ENCODE measurements around the gene RFX2.
"Not testable (repeated sequence)": the region's sequence is repeated elsewhere in the genome, so short reads cannot be mapped to it uniquely, and the experiment has no call there.

The RFX2 gene

GRCh38 chr19:6033744-6034264 is 76.5 kb downstream of the RFX2 start:
- DNase-seq = no peak

DNA sequence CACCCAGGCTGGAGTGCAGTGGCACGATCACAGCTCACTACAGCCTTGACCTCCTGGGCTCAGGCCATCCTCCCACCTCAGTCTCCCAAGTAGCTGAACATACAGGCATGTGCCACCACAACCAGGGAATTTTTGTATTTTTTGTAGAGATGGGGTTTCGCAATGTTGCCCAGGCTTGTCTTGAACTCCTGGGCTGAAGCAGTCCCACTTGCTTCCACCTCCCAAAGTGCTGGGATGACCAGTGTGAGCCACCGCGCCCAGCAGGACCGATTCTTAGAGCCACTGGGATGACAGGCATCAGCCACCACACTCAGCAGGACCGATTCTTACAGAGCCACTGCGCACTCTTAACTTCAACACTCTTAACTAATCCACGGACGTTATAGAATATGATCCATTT is 77.5 kb downstream of the RFX2 start:
- no peak for DNase-seq

DNA sequence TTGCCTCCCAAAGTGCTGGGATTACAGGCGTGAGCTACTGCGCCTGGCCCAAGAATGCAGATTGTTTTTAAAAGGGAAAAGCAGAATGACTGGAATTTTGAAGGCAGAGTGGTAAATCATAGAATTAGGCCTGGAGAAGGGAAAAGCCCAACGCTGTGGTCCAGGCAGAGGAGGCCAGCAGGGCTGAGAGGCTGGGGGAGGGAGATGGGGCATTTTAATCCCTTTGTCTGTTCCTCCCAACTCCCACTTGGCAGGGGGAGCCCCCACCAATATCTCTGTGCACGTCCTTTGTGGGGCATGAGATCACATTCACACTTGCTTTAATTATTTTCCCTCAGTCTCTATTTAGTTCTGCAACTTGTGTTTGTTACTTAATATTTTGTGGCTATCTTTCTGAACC is 77.9 kb downstream of the RFX2 start:
- no peak for DNase-seq

DNA sequence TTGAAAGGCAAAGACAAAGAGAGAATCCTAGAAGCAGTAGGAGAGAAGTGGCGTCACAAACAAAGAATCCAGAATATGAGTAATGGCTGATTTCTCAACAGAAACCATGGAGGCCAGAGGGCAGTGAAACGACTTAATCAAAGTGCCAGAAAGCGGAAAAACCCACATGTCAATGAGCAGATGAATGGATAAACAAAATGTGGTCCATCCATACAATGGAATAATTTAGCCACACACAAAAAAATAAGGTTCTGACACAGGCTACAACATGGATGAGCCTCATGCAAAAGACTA is 80.1 kb downstream of the RFX2 start:
- DNase-seq = no peak

GRCh38 chr19:6026390-6027227 is 83.7 kb downstream of the RFX2 start:
- no peak for DNase-seq

DNA sequence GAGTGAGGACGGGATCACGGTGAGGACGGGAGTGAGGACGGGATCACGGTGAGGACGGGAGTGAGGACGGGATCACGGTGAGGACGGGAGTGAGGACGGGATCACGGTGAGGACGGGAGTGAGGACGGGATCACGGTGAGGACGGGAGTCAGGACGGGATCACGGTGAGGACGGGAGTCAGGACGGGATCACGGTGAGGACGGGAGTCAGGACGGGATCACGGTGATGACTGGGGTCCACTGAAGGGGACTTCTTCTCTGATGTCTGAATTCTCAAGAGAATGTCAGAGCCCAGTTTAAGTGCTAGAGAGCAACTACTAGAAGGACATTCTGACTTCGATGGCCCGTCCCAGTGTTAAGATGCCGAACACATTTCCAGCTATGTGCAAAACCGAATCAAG is 85.5 kb downstream of the RFX2 start:
- not testable (repeated sequence) for DNase-seq

- no peak for DNase-seq
Measured at GRCh38 chr19:6023936-6024335, 86.4 kb downstream of the RFX2 start.

GRCh38 chr19:6023085-6023682 is 87.1 kb downstream of the RFX2 start:
- DNase-seq = no peak

DNA sequence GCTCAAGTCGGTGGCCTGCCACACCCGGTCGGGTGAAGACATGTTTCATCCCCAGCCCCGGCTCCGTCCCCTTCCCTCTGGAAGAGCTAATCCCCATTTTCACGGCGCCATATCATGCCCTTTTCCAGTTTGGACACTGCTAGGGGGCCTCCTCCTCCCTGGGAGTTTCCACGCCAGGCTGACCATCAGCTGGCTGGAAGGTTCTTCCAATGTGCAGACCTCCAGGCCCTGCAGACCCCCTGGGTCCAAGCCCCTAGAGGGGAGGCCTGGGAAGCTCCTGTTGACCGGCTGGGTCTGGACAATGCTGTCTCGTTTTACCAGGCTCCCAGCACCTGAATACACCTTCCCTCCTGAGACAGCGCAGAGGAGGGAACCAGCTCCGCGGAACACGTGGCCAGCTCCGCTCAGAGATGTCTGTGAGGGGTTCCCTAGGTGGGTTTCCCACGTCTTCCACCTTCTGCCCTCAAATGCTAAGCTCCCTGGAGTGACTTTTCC is 87.7 kb downstream of the RFX2 start:
- no peak for DNase-seq

GRCh38 chr19:6021878-6022569 is 88.3 kb downstream of the RFX2 start:
- peak; percentile 73 for DNase-seq

DNA sequence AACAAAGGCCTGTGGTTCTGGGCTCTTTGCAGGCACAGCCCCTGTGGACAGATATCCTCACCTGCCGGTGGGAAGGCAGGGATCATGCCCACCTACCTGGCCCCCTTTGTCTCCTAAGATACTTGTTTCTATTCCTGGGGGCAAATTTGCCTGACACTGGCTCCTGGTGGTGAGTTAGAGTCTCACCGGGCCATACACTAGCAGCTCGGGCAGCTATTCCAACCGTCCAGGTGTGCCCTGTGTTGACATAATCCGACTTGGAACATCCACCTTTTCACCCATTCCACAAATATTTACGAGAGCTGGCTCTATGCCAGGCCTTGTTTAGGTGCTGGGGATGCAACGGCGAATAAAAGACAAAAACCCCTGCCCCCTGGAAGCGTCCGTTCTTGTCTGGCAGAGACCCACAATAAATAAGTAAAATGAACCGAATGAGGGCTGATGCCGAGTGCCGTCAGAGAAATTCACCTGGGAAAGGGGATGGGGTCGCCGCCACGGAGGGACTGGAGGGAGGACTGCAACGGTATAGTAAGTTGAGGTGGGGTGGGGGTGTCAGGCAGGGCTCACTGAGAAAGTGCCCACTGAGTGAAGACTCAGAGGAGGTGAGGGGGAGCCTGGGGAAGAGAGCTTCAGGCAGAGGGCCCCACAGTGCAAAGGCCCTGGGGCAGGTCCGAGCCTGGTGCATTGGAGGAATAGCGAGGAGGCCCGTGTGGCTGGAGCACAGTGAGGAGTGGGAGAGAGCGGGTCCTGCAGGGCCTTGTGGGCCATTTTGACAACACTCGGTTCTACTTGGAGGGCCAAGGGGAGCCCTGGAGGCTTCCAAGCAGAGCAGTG is 89.1 kb downstream of the RFX2 start:
- no peak for DNase-seq

GRCh38 chr19:6020166-6020882 is 90.0 kb downstream of the RFX2 start:
- no peak for DNase-seq

- DNase-seq = no peak
Measured at GRCh38 chr19:6018786-6019185, 91.5 kb downstream of the RFX2 start.

- no peak for DNase-seq
Measured at GRCh38 chr19:6017576-6017975, 92.7 kb downstream of the RFX2 start.

DNA sequence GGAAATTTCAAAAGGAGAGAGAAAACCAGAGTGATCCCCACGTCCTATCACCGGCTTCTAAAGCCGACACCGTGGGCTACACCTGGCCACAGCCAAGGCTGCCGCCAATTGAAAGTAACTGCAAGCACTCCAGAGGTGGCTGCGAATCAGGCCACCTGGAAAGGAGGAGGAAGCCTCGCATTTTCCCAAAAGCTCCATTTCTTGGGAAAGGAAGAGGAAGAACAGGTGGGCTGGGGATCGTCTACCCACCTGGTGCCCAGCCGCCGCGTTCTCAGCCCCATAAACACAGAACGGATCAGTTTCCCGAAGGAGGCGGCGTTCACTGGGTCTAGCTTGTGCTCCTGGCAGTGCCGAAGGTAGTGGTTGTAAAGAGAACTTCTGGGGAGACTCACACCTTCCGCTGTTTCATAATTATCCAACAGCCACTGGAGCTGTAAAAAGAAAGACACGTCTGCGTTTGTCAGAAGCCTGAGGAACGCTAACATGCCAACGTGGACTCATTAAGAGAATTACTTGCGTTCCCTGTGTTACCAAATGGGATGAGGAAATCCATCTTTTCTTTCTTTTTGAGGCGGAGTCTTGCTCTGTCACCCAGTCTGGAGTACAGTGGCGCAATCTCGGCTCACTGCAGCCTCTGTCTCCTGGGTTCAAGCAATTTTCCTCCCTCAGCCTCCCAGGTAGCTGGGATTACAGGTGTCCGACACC is 94.3 kb downstream of the RFX2 start:
- DNase-seq = no peak

DNA sequence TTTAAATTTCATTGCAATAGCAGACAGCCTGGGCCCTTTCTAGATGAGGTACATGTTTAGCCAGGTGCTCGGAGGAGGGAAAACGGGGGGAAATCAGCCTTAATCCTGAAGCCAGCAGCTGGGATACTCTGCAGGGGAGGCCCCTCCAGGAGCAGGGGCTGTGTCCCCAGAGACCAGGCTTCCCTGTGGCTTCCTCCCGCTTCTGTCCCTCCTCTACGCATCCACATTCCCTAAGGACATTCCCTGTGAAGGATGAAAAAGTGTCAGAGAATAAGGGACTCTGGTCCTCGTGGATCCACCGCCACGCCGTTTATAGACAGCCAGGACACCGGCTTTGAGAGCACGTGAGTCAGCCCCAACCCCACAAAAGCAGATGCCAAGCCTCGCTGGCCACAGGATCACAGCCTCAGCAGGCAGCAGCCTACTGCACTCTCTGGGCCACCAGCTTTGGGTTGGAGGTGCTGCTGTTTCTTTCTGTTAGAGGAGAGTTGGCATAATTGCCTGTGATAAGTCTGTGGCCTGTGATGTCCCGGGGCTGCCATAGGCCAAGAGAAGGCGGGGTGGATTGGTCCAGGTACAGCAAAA is 95.7 kb downstream of the RFX2 start:
- DNase-seq = no peak

DNA sequence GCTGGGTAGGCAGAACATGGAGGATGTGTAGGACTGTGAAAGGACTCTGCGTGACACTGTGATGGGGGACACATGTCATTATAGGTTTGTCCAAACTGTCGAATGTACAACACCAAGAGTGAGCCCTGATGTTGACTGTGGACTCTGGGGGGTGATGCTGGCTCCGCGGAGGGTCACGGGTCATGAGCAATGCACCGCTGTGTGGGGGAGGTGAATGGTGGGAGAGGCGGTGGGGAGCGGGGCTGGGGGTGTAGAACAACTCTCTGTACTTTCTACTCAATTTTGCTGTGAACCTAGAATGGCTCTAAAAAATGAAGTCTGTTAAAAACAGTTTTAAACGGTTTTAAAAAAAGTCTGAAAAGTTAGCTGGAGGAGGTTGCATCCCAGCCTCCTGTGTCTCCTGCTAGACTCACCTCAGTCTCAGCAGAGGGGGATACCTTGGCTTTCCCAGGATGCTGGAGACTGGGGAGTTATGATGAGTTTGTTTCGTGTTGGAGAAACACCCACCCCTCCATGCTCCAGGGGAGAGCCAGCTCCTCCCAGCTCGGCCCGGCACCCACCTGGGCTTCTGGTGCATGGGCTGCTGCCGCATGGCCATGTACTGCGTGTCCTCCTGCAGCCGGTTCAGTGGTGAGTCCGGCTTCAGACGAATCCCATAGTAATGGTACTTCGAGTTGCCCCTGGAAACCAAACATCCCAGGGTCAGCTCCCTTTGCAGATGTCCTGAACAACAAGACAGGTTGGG is 97.7 kb downstream of the RFX2 start:
- DNase-seq = no peak

DNA sequence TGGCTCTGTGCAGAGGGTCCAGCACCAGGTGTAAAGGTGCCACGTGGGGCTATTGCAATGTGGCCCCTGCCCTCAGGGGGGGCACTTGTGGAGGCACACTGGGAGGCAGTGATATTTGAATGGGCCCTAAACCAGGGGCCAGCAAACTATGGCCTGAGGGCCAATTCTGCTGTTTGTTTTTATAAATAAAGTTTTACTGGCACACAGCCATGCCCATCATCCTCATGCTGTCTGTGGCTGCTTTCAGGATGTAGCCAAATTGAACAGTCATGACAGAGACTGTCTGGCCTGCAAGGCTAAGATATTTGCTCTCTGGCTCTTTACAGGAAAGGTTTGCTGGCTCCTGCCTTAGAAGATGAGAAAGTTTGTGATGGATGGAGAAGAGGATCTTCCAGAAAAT is 98.5 kb downstream of the RFX2 start:
- no peak for DNase-seq

DNA sequence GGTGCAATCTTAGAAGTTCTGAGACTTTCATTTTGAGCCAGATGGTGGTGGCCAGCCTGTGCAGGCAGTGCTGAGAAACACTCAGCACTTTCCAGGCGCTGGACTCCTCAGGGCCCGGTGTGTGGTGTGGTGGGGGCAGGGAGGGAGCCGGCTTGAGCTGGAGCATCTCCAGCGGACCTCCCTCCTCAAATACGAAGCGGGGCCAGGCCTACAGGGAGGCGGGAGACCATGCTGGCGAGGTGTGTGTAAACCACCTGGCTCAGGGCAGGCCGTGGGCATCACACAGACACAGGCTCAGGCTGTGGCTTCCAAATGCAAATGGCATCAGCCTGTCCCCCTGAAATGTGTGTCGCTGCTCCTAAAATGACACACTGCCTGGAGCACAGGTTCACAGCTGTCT is 99.1 kb downstream of the RFX2 start:
- no peak for DNase-seq

DNA sequence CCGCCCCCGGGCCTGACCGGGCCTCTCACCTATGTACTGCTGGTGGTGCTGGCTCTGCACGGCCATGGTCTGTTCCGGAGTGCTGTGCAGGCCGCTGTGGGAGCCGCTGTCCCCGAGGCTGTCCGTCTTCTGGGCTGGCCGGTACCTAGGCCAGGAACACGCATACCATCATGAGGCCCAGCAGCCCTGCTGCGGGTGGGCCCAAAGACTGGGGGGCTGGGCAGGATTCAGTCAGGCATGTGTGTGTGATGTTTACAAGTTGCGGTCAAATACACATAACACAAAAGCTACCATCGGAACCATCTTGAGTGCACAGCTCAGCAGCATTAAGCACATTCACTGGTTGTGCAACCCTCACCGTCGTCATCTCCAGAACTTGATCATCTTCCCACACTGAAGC is 100.2 kb downstream of the RFX2 start:
- no peak for DNase-seq

All from effector CD8-positive, alpha-beta T cell (primary cell).